SK-N-SH (cell line): ENCODE results near the gene BTG2. TPM values are rescaled to one million over a fixed set of nuclear protein-coding genes. Genes with fewer than 3 reads are reported as not detected.

Source experiments
- CTCF ChIA-PET: fragments of 300-600, 350-600 bp; formaldehyde crosslinking; extraction: SDS; loops from one replicate; lab custom pipeline; 2021; lab: Yijun Ruan, JAX
- POLR2A ChIA-PET: fragments of 350-600 bp; sonication (Branson Sonifier 250); formaldehyde crosslinking; extraction: SDS; loops from one replicate; lab custom pipeline; 2020; ENCODE audit warnings: antibody characterized with exemption, inconsistent platforms; lab: Yijun Ruan, JAX
- DNase-seq: peaks from one replicate; pipeline ENCODE4 v3.0.0; 2012
- H2AFZ ChIP-seq: fragments of 200-600 bp; sonication (generic); 2 replicates; pipeline ENCODE4 v1.8.1; 2016; ENCODE audit warnings: antibody characterized with exemption, mild to moderate bottlenecking, low read depth
- H3F3A ChIP-seq: fragments of 200-600 bp; sonication (generic); replicated peaks from 2 replicates; pipeline ENCODE3; 2016; ENCODE audit warnings: antibody characterized with exemption, mild to moderate bottlenecking; ENCODE audit not compliant: insufficient read depth
- H3K27ac ChIP-seq, 2 experiments: fragments of 200-500 bp in 1 of 2; fragments of 200-600 bp in 1 of 2; sonication (Bioruptor generic) in 1 of 2; sonication (generic), shearing (Covaris generic) in 1 of 2; 2 replicates each; pipeline versions ENCODE4 v1.5.1 to v1.6.1; 2014 to 2016; ENCODE audit warnings: low read depth in 2 of 2, inconsistent platforms in 1 of 2, low read length in 1 of 2, mild to moderate bottlenecking in 1 of 2, mixed read lengths in 1 of 2
- H3K27me3 ChIP-seq: fragments of 200-600 bp; sonication (generic), shearing (Covaris generic); 2 replicates; pipeline ENCODE4 v1.6.1; 2016; ENCODE audit warnings: mixed run types; ENCODE audit not compliant: insufficient read depth
- H3K36me3 ChIP-seq, 2 experiments: fragments of 200-500 bp in 1 of 2; fragments of 200-600 bp in 1 of 2; sonication (Bioruptor generic) in 1 of 2; sonication (generic) in 1 of 2; replicated peaks in 1 of 2; 2 replicates each; pipeline versions ENCODE3 to v1.5.1; 2014 to 2016; ENCODE audit warnings: low read length in 1 of 2, mild to moderate bottlenecking in 1 of 2; ENCODE audit not compliant: insufficient read depth in 2 of 2, control insufficient read depth in 1 of 2
- H3K4me1 ChIP-seq, 2 experiments: fragments of 200-500 bp in 1 of 2; fragments of 200-600 bp in 1 of 2; sonication (Bioruptor generic) in 1 of 2; sonication (generic), shearing (Covaris generic) in 1 of 2; 2 replicates each; pipeline versions ENCODE4 v1.5.1 to v1.6.1; 2014 to 2016; ENCODE audit warnings: low read depth in 1 of 2, low read length in 1 of 2, mixed run types in 1 of 2; ENCODE audit not compliant: insufficient read depth in 2 of 2, control insufficient read depth in 1 of 2
- H3K4me2 ChIP-seq: fragments of 200-600 bp; sonication (generic), shearing (Covaris generic); 2 replicates; pipeline ENCODE4 v1.6.1; 2017; ENCODE audit warnings: mixed run types
- H3K4me3 ChIP-seq, 2 experiments: fragments of 200-500 bp in 1 of 2; fragments of 200-600 bp in 1 of 2; sonication (Bioruptor generic) in 1 of 2; sonication (generic), shearing (Covaris generic) in 1 of 2; 2 replicates each; pipeline versions ENCODE4 v1.5.1 to v1.8.1; 2014 to 2016; ENCODE audit warnings: low read depth in 2 of 2, inconsistent platforms in 1 of 2, low read length in 1 of 2, mild to moderate bottlenecking in 1 of 2, mixed read lengths in 1 of 2, moderate library complexity in 1 of 2
- H3K79me2 ChIP-seq: fragments of 200-600 bp; sonication (generic); 2 replicates; pipeline ENCODE4 v1.8.1; 2017; ENCODE audit warnings: mild to moderate bottlenecking; ENCODE audit not compliant: insufficient read depth
- H3K9ac ChIP-seq: fragments of 200-600 bp; sonication (generic); 2 replicates; pipeline ENCODE4 v1.6.1; 2017; ENCODE audit warnings: mixed run types
- H3K9me2 ChIP-seq: fragments of 200-600 bp; sonication (generic); 2 replicates; pipeline ENCODE4 v1.6.1; 2017; ENCODE audit warnings: mixed run types
- H3K9me3 ChIP-seq: fragments of 200-600 bp; sonication (generic); 2 replicates; pipeline ENCODE4 v1.6.1; 2017; ENCODE audit warnings: mixed run types, mild to moderate bottlenecking, moderate library complexity
- H4K20me1 ChIP-seq: fragments of 200-600 bp; sonication (generic); 2 replicates; pipeline ENCODE4 v1.6.1; 2017; ENCODE audit warnings: mild to moderate bottlenecking, mixed run types; ENCODE audit not compliant: insufficient read depth
- ELF1 ChIP-seq: IDR thresholded peaks from 2 replicates; pipeline ENCODE4 v1.4.0; 2012
- GATA2 ChIP-seq: sonication (generic); formaldehyde crosslinking; IDR thresholded peaks from 2 replicates; pipeline ENCODE4 v1.5.0; 2020; ENCODE audit warnings: mild to moderate bottlenecking, missing genetic modification reagents
- JUND ChIP-seq: IDR thresholded peaks from 2 replicates; pipeline ENCODE4 v1.4.0; 2012
- MXI1 ChIP-seq: IDR thresholded peaks from 2 replicates; pipeline ENCODE4 v1.6.1; 2012; ENCODE audit warnings: mild to moderate bottlenecking, low read depth, low read length, improper control_type of control experiment
- RAD21 ChIP-seq: IDR thresholded peaks from 2 replicates; pipeline ENCODE4 v1.6.1; 2012; ENCODE audit warnings: mild to moderate bottlenecking, low read length
- RFX5 ChIP-seq: IDR thresholded peaks from 2 replicates; pipeline ENCODE4 v1.6.1; 2012; ENCODE audit warnings: mild to moderate bottlenecking, improper control_type of control experiment, low read length
- TAF1 ChIP-seq: IDR thresholded peaks from 2 replicates; pipeline ENCODE4 v1.6.1; 2012; ENCODE audit warnings: low read depth, mild to moderate bottlenecking, low read length, moderate library complexity, borderline replicate concordance
- TEAD4 ChIP-seq: IDR thresholded peaks from 2 replicates; pipeline ENCODE4 v1.4.0; 2012; ENCODE audit warnings: mild to moderate bottlenecking, borderline replicate concordance; ENCODE audit not compliant: insufficient read depth
- YY1 ChIP-seq: IDR thresholded peaks from 2 replicates; pipeline ENCODE4 v1.4.0; 2012; ENCODE audit warnings: low read depth, mild to moderate bottlenecking
- WGBS: methylation state at CpG from one replicate; pipeline ENCODE4 v1.1.6; 2017; ENCODE audit warnings: low lambda C conversion rate; 5-methylcytosine and 5-hydroxymethylcytosine counted together
- polyA plus RNA-seq, 3 experiments: library from polyadenylated mRNA; depleted of rRNA; stranded (reverse); fragments of >200 nt; gene quantifications; 2 replicates each; pipeline ENCODE4 v1.2.3, GENCODE V29; 2012
- TF ChIP-seq, protein P1 (sequence below): fragments of 150-350 bp; IDR thresholded peaks from 2 replicates; pipeline ENCODE4 v1.6.1; 2017; ENCODE audit warnings: antibody characterized with exemption, low read length, low read depth, borderline replicate concordance
- TF ChIP-seq, protein P2 (sequence below): IDR thresholded peaks from 2 replicates; pipeline ENCODE4 v1.4.0; 2012; ENCODE audit warnings: low read depth, borderline replicate concordance
- TF ChIP-seq, protein P3 (sequence below): IDR thresholded peaks from 2 replicates; pipeline ENCODE4 v1.4.0; 2012; ENCODE audit warnings: low read depth
- TF ChIP-seq, protein P4 (sequence below): IDR thresholded peaks from 2 replicates; pipeline ENCODE4 v1.4.0; 2012; ENCODE audit warnings: low read depth, borderline replicate concordance
- TF ChIP-seq, protein P5 (sequence below): IDR thresholded peaks from 2 replicates; pipeline ENCODE4 v1.6.1; 2012; ENCODE audit warnings: mild to moderate bottlenecking, low read depth, low read length, moderate library complexity

The BTG2 gene
- polyA plus RNA-seq, 1 of the 3 experiments (the other 2 are of a cell fraction), result 26.2 TPM

DNA sequence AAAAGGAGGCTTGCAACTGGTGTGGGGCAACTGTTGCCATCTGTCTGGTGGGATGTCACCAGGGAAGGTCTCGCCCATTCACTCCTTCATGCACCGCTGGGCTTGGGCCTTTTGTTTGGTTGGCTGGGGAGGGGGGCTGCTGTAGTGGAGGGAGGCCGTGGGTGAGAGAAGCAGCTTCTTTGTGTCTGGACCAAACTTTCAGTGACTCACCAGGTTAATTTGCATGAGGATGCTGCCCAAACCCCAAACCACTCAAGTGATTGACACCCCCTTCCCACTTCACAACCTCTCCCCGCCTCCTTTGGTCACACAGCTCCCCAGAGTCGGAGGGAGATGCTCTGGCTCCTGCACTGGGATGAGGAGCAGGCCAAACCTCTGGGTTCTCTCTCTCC, 19.7 kb downstream of the BTG2 start (continued):
- TF ChIP-seq, protein P1, sequence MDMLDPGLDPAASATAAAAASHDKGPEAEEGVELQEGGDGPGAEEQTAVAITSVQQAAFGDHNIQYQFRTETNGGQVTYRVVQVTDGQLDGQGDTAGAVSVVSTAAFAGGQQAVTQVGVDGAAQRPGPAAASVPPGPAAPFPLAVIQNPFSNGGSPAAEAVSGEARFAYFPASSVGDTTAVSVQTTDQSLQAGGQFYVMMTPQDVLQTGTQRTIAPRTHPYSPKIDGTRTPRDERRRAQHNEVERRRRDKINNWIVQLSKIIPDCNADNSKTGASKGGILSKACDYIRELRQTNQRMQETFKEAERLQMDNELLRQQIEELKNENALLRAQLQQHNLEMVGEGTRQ, result no peak
- TF ChIP-seq TEAD4, result no peak
- TF ChIP-seq, all 33 proteins: peak for 0

DNA sequence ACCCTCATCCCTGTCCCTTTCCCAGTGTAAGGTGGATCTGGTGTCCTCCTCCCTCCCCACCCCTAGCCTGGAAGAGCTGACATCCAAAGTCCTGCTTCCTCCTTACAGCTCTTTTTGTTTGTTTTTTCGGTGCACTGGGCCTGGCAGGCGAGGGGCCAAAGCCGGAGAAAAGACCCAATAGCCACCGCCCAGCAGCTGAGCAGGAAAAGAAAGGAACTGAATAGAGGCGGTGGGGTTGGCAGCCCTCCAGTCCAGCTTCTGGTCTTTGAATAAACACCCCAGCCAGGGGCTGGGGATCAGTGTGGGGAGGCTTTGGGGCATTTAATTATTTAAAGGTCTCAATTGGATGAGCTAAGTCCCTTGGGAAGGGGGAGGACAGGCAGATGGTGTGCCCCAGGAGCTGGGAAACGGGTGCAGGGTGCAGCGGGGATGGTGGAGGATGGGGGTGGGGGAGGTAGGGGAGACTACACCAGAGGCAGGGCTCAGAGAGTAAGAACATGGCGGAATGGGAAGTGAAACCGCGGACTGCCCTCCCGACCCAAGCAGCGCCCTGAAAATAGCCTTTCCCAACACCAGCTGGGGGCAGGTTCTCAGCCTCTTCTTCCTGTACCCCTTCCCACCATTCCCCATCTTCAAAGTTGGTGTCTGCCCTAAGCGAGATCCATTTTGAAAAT, 20.2 kb downstream of the BTG2 start:
- no peaks in the 10 kb centered on the region for H3K9me3 ChIP-seq
- H2AFZ ChIP-seq, result no peak overlapping the region
- H3K27me3 ChIP-seq, result peaks cover 26% of the 10 kb centered on the region
- no peak overlapping the region for H3K4me2 ChIP-seq
- no peak for TF ChIP-seq YY1
- TF ChIP-seq JUND, result no peak
- TF ChIP-seq TAF1, result no peak
- no peak for TF ChIP-seq ELF1
- no peak overlapping the region for H3K9ac ChIP-seq
- no peaks in the 10 kb centered on the region for H4K20me1 ChIP-seq
- H3K4me1 ChIP-seq, result peaks cover 5 to 48% of the 10 kb centered on the region in 2 experiments; a peak in 2 of 4 replicates
- H3K36me3 ChIP-seq, result no peaks in the 10 kb centered on the region
- POLR2A ChIA-PET, result interaction anchor here (1.9 to 2.2 kb wide), 2 partner anchors 19 kb away, joined by 10 to 18 read pairs; no protein-coding TSS in a partner anchor
- no peaks in the 10 kb centered on the region for H3F3A ChIP-seq
- CTCF ChIA-PET, result interaction anchor here (0.9 to 9.5 kb wide), 9 partner anchors 8 to 290 kb away, joined by 3 to 123 read pairs (median 27); partner anchors contain the start of gene BTG2
- H3K9me2 ChIP-seq, result no peaks in the 10 kb centered on the region
- WGBS, result 74% methylated on average over 13 of the region's 13 CpGs
- no peak overlapping the region for H3K4me3 ChIP-seq
- H3K27ac ChIP-seq, result peak overlapping the region in 1 of 2 experiments; percentile 11; a peak in 1 of 4 replicates
- no peak for DNase-seq
- no peaks in the 10 kb centered on the region for H3K79me2 ChIP-seq

DNA sequence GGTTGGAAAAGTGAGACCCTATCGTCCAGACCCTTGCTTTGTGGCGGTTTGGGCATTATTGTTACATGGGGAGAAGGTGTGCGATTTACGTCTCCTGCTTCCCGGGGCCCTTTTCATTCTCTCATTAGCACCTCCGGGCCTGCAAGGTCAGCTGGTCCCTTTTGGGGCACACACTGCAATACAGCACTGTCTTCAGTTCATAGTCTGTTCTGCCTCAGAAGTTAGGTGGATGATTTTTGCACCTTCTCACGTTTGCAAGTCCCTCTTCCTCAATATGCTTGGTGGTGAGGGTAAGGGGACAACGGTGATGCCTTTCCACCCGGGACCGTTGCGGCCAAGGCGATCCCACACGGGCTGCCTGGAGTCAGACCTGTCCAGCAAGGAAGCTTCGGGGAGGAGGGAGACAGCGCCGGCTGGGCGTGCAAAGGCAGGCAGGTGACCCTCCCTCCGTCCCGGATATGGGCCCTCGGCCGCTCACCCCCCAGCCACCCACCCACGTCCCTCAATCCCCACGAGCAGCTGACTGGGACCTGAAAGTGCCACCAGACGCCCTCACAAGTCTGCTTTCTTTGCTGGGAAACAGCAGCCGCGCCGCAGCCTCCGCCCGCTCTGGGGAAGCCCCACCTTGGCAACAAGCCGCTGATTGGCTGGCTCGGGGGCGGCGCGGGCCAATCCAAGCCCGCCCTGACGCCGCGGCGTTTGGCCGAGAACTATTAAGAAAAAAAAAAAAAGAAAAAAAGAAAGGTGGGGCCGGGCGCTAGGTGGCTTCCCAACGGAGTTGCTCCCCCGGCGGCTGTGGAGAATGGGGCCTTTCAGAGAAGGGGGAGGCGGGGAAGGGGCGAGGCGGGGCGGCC, 21.7 kb downstream of the BTG2 start:
- no peaks in the 10 kb centered on the region for H3K9me2 ChIP-seq
- no peaks in the 10 kb centered on the region for H3K36me3 ChIP-seq
- peak overlapping the region in 1 of 2 experiments; percentile 96; a peak in 2 of 4 replicates for H3K27ac ChIP-seq
- H3K9me3 ChIP-seq, result no peaks in the 10 kb centered on the region
- peak overlapping the region; percentile 52; the same call in 1 of the 2 replicates for H3K9ac ChIP-seq
- peaks cover 5 to 43% of the 10 kb centered on the region in 2 experiments; a peak in 2 of 4 replicates for H3K4me1 ChIP-seq
- peak; percentile 97 for DNase-seq
- no peaks in the 10 kb centered on the region for H3F3A ChIP-seq
- POLR2A ChIA-PET, result interaction anchor here (1.6 to 2.4 kb wide), 5 partner anchors 14 to 49 kb away, joined by 5 to 18 read pairs (median 6); no protein-coding TSS in a partner anchor
- peak overlapping the region; percentile 51 to 71 for H3K4me3 ChIP-seq
- H3K79me2 ChIP-seq, result no peaks in the 10 kb centered on the region
- WGBS, result 13% methylated on average over 35 of the region's 49 CpGs
- peaks cover 26% of the 10 kb centered on the region for H3K27me3 ChIP-seq
- H4K20me1 ChIP-seq, result no peaks in the 10 kb centered on the region
- CTCF ChIA-PET, result interaction anchor here (0.8 to 9.5 kb wide), 16 partner anchors 10 to 232 kb away, joined by 3 to 123 read pairs (median 5); partner anchors contain the start of gene BTG2
- peak overlapping the region; percentile 88 for H2AFZ ChIP-seq
- peak overlapping the region; percentile 94 for H3K4me2 ChIP-seq
- TF ChIP-seq, protein P2, sequence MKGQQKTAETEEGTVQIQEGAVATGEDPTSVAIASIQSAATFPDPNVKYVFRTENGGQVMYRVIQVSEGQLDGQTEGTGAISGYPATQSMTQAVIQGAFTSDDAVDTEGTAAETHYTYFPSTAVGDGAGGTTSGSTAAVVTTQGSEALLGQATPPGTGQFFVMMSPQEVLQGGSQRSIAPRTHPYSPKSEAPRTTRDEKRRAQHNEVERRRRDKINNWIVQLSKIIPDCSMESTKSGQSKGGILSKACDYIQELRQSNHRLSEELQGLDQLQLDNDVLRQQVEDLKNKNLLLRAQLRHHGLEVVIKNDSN, result no peak
- TF ChIP-seq, protein P3, sequence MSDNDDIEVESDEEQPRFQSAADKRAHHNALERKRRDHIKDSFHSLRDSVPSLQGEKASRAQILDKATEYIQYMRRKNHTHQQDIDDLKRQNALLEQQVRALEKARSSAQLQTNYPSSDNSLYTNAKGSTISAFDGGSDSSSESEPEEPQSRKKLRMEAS, result no peak; the same call in 1 of the 2 replicates
- peak; percentile 57; the same call in 1 of the 2 replicates for TF ChIP-seq MXI1
- TF ChIP-seq, protein P4, sequence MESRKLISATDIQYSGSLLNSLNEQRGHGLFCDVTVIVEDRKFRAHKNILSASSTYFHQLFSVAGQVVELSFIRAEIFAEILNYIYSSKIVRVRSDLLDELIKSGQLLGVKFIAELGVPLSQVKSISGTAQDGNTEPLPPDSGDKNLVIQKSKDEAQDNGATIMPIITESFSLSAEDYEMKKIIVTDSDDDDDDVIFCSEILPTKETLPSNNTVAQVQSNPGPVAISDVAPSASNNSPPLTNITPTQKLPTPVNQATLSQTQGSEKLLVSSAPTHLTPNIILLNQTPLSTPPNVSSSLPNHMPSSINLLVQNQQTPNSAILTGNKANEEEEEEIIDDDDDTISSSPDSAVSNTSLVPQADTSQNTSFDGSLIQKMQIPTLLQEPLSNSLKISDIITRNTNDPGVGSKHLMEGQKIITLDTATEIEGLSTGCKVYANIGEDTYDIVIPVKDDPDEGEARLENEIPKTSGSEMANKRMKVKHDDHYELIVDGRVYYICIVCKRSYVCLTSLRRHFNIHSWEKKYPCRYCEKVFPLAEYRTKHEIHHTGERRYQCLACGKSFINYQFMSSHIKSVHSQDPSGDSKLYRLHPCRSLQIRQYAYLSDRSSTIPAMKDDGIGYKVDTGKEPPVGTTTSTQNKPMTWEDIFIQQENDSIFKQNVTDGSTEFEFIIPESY, result no peak
- TF ChIP-seq, protein P5, sequence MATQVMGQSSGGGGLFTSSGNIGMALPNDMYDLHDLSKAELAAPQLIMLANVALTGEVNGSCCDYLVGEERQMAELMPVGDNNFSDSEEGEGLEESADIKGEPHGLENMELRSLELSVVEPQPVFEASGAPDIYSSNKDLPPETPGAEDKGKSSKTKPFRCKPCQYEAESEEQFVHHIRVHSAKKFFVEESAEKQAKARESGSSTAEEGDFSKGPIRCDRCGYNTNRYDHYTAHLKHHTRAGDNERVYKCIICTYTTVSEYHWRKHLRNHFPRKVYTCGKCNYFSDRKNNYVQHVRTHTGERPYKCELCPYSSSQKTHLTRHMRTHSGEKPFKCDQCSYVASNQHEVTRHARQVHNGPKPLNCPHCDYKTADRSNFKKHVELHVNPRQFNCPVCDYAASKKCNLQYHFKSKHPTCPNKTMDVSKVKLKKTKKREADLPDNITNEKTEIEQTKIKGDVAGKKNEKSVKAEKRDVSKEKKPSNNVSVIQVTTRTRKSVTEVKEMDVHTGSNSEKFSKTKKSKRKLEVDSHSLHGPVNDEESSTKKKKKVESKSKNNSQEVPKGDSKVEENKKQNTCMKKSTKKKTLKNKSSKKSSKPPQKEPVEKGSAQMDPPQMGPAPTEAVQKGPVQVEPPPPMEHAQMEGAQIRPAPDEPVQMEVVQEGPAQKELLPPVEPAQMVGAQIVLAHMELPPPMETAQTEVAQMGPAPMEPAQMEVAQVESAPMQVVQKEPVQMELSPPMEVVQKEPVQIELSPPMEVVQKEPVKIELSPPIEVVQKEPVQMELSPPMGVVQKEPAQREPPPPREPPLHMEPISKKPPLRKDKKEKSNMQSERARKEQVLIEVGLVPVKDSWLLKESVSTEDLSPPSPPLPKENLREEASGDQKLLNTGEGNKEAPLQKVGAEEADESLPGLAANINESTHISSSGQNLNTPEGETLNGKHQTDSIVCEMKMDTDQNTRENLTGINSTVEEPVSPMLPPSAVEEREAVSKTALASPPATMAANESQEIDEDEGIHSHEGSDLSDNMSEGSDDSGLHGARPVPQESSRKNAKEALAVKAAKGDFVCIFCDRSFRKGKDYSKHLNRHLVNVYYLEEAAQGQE, result no peak
- TF ChIP-seq RFX5, result peak; percentile 99
- no peak for TF ChIP-seq RAD21
- no peak for TF ChIP-seq GATA2
